NCI-H1417 treated with DMSO at 0.1 percent for 48 hours (cell line): ENCODE data around the gene KATNB1.
"Not testable (repeated sequence)": the region's sequence is repeated elsewhere in the genome, so short reads cannot be mapped to it uniquely, and the experiment has no call there.

Source experiments
- DNase-seq: peaks from one replicate; lab custom pipeline; 2025; lab: John Stamatoyannopoulos, UW

The KATNB1 gene

DNA sequence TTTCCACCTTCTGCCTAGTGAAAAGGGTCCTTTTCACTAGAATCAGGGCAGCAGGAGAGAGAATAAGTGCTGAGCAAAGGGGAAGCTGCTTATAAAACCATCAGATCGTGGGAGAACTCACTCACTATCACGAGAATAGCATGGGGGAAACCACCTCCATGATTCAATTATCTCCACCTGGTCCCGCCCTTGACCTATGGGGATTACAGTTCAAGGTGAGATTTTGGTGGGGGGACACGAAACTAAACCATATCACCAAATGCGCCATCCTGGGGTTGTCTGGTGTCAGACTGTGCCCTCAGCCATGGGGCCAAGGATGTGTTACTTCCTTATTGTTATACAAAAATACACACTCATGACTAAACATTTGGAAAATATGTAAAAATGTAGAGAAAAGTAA is 10.4 kb upstream of the KATNB1 start:
- no peak for DNase-seq

DNA sequence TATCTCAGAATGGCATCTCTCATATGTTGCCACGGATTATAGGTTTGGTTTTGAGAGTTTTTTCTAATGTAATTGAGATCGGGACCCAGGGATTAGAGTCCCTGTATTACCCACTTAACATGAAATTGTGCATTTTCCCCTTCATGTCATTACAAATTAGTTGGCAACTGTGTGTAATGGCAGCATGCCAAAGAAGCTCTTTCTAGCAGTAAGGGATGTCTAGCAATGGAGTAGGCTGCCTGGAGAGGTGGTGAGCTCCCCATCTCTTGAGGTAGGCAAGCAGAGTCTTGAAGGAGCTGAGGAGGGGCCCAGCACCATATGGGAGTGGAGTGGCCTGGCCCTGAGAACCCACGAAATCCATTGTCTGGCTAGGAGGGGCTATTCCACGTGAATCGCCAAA is 10.0 kb upstream of the KATNB1 start:
- no peak for DNase-seq

DNA sequence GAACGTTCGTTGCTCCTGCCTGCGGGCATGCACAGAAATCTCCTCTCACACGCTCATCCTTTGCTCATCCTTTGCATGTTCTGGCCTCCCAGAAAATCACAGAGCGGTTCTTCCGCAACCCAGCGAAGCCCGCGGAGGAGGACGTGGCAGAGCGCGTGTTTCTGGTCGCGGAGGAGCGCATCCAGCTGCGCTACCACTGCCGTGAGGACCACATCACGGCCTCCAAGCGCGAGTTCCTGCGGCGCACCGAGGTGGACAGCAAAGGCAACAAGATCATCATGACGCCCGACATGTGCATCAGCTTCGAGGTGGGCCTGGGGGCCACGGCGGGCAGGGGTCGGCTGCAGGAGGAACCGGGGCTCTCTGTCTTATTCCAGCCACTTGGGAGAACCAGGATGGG is 9.6 kb upstream of the KATNB1 start:
- DNase-seq, result no peak

DNA sequence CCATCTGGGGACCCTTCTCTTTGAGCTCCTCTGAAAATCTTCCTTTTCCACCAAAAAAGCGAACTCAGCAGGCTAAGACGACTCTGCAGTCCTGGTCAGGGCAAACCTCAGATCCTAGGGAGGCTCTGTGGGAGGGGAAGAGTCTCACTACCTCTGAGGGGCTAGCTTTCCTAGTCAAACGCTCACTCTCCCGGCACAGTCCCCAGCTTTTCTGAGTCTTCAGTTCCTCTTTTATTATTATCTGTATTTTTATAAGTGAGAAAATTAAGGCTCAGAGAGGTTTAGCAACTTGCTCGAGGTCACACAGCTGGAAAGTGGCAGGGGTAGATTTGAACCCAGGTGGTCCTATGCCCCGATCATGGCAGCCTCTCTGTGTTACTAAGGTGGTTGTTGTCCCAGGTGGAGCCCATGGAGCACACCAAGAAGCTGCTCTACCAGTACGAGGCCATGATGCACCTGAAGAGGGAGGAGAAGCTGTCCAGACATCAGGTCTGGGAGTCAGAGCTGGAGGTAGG is 9.1 kb upstream of the KATNB1 start:
- no peak for DNase-seq

DNA sequence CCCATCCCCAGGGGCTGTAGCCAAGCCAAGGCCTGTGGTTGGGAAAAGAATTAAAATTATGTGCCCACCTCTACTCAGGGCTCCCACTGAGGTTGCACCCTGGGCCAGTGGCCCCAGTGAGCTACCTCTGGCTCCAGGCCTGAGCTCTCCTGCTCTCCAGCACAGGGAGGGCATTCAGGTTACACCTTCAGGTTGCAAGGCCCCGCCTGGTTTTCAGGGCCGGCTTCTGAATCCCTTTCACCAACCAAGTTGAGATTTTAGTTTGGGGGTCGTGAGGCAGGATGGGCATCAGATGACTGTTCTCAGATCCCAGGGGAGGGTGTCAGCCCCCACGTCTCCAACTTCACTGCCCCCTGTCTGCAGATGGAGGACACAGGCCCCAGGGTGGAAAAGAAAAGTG is 8.0 kb upstream of the KATNB1 start:
- no peak for DNase-seq

DNA sequence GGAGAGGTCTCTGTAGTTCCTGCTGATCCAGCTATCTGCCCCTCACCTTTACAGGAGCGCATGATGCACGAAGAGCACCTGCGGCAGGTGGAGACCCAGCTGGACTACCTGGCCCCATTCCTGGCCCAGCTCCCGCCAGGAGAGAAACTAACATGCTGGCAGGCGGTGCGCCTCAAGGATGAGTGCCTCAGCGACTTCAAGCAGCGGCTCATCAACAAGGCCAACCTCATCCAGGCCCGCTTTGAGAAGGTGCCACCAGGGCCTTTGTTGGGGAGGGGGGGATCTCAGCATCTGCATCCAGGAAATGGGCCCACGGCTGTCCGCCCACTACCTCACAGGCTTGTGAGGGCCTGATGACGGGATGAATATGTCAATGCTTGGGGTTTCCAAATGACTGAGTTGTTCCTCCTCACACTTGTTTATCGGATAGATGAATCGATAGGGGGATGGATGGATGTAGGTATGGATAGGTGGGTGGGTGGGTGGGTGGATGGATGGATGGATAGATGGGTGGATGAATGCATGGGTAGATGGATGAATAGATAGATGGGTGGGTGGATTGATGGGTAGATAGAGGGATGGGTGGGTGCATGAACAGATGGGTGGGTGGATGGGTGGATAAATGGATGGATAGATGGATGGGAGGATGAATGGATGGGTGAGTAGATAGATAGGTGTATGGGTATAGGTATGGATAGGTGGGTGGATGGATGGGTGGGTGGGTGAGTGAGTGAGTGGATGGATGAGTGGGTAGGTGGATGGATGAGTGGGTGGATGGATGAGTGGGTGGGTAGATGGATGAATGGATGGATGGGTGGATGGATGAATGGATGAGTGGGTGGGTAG is 7.0 kb upstream of the KATNB1 start:
- DNase-seq, result no peak

DNA sequence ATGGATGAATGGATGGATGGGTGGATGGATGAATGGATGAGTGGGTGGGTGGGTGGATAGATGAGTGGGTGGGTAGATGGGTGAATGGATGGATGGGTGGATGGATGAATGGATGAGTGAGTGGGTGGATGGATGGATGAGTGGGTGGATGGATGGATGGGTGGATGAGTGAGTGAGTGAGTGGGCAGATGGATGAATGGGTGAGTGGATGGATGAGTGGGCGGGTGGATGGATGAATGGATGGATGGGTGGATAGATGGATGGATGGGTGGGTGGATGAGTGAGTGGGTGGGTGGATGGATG is 6.4 kb upstream of the KATNB1 start:
- DNase-seq, result no peak

DNA sequence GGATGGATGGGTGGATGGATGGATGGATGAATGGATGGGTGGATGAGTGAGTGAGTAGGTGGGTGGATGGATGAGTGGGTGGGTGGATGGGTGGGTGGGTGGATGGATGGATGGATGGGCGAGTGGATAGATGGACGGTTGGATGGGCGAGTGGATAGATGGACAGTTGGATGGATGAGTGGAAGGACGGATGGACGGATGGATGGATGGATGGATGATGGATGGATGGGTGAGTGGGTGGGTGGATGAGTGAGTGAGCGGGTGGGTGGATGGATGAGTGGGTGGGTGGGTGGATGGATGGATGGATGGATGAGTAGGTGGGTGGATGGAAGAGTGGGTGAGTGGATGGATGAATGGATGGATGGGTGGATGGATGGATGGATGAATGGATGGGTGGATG is 5.7 kb upstream of the KATNB1 start:
- DNase-seq, result not testable (repeated sequence)

DNA sequence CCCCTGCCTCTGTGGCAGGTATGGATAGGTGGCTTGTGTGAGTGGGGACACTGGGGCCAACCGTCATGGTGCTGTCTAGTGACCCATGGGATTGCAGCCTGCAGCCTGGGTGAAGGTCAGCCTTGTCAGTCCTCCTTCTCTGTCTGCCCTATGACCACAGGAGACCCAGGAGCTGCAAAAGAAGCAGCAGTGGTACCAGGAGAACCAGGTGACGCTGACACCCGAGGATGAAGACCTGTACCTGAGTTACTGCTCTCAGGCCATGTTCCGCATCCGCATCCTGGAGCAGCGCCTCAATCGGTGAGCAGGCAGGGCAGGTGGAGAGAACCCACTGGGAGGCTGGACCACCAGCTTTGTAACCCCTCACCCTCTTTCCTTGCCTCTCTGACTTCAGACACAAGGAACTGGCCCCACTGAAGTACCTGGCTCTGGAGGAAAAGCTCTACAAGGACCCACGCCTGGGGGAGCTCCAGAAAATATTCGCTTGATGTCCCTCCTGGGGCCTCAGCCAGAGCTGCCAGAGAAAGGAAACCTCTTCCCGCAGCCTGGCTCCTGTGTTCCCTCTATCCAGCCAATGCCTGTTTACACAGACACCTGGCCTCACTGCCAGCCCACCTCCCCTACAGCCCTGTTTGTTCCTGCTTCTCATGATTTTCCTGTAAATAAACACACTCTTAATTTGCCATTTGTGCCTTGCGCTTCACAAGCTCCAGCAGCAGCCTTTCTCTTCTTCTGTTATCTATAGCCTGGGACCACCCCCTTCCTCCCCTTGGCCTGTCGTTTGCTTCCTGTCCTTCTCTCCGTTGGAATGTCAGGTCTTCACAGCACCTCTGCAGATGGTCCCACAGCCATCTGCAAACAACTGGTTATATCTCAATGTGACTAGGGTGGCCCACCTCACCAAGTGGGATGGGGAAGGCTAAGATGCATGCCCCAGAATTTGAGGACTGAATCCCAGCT is 4.5 kb upstream of the KATNB1 start:
- DNase-seq, result no peak

DNA sequence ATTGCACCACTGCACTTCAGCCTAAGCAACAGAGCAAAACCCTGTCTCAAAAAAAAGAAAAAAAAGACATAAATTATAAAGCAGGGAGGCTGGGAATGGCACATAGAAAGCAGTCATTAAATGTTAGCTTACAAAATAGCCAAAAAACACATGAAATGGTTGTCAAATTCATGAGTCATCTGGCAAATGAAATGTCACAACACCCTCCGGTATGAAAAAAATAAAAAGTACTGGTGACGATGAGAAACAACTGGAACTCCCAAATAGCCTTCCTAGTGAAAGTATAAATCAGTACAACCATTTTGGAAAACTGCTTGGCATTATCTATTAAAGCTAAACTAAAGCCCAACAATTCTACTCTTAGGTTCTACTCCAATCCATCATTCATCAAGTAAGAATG is 3.5 kb upstream of the KATNB1 start:
- DNase-seq, result no peak

DNA sequence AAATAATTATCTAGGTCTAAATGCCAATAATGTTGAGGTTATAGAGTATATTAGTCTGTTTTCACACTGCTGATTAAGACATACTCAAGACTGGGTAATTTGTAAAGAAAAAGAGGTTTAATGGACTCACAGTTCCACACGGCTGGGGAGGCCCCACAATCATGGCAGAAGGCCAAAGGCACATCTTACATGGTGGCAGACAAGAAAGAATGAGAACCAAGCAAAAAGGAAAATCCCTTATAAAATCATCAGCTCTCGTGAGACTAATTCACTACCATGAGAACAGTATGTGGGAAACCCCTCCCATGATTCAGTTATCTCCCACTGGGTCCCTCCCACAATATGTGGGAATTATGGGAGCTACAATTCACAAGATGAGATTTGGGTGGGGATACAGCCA is 2.9 kb upstream of the KATNB1 start:
- no peak for DNase-seq

DNA sequence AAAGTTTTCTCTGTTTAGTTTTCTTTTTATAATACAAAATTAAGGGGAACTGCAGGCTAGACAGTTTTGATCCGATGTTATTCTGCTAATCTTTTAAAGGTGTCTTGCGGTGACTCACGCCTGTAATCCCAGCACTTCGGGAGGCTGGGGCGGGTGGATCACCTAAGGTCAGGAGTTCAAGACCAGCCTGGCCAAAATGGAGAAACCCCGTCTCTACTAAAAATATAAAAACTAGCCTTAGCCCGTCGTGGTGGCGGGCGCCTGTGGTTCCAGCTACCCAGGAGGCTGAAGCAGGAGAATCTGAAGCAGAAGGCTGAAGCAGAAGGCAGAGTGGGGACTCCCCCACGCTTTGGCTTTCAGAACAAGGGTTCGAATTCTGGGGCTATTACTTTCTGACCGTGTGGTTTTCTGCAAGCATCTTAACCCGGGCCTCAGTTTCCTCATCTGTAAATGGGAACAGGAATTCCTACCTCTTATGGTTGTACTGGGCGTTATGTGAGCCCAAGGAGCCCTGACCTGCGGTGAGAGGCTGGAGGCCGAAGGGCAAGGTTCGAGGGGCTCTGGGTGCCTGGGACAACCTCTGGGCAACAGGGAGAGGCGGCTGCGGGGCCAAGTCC is 1.2 kb upstream of the KATNB1 start:
- no peak for DNase-seq

DNA sequence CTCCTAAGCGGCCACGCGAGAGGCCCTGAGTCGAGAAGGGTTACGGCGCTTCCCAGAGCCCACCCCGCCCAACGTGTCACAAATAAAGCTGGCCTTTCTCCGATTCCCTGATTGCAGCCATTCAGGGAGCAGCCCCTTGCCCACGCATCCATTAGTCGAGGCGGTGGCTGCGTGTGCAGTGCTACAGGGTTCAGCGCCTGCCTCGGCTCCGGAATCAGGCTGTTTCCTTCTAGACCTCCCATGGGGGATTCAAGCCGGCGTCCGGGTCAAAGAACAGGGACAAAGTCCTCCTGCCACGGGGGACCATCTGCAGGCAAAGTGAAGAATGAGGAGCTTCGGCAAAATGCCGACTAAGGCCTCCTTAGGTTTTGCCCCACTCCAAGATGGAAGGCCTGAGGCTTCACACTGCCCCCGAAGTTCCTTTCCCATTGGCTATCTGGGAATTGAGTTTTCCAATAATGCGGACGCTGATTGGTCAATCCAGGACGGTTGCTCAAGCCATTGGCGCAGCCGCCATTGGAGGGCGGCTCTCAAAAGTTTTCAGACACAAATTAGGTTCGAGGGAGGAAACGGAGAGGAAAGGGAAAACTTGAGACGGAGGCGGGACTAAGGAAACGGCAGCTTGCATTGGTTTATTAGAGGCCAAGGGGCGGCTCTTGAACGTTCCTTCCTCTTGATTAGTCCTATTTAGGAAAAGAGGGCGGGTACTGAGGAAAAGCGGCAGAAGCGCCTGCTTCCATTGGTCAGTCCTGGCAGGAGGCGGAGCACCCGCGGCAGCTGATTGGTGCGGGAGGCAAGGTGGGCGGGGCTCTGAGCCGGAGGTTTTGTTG is 430 bp upstream of the KATNB1 start:
- peak; percentile 99 for DNase-seq

DNA sequence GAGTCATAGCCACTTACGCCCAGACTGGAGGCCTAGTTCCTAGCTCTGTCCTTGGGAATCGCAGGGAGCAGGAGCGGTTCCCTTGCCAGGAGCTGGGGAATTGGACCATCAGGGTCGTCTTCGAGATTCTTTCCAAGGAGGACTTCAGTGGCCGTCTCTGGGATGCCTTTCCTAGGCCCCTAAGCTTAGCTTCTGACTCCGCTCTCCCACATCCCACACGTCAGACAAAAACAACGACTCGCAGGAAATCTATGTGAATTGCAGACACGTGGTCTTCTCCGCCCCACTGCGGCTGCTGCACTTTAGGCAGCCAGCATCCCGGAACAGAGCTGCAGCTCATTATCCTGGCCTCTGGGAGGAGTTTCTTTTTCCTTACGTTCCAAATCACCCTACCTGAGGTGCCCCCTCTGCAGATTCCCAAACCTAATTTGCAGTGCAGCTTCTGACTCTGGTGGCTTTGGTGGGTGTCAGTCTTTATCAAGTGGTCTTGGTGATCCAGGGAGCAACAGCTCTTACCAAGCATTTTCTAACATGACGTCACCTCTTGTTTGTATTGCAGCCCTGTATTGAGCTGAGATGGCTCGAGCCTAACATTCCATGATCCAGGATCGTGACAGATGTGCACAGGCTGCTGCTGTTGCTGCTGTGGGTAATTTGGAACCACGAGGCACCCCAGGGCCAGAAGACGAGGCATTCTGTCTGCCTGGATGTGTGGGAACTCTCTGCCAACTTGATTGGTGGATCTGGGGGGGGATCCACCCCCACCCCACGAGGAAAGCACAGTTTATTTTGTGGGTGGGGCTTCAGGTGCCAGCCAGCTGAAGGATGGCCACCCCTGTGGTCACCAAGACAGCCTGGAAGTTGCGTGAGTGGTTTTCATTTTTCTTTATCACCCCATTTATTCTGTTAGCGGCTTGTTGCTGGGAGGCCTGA is 1.1 kb downstream of the KATNB1 start:
- no peak for DNase-seq

DNA sequence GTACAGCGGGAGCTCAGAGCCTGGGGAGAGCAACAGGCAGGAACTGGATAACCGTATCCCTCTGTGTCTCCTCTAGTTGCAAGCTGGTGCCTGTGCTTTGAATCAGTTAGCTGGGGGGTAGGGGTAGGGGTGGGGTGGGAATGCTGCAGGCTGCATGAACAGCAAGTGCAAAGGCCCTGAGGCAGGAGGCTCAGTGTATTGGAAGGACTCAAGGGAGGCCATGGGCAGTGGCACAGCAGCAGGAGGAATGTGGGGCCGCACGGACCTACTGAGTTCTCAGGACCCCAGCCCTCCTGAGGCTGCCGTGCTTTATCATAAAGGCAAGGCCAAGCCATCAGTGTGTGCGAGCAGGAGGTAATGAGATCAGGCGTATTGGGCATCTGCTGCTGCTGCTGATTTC is 3.3 kb downstream of the KATNB1 start:
- DNase-seq, result no peak

DNA sequence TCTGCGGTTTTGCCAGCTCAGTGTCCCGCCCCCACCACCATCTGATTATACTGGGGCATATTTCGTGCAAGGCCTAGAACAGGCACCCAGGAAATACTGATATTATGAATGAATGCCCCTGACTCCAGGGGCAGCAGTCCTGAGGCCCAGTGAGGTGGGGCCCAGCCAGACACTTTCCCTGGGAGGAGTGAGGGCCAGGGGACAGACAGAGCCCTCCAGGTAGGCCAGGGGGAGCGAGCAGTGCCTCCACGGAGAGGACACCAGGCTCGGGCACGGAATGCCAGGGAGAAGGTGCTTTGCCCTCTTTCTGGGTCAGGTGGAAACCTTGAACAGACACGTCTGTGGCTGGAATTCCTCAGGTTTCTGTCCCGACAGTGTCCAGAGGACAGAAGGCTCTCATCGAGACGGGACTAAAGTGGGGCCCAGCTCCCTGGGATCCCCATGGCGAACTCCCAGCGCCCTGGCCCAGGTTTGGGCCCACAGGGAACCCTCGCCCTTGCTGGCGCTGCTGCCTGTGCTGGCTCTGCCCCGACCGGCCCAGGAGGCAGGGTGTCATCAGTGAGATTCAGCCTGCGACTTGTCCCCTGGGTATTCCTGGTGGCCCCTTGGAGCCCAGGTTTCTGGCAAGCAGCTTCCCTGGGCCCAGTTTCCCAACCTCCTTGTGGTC is 4.3 kb downstream of the KATNB1 start:
- no peak for DNase-seq

DNA sequence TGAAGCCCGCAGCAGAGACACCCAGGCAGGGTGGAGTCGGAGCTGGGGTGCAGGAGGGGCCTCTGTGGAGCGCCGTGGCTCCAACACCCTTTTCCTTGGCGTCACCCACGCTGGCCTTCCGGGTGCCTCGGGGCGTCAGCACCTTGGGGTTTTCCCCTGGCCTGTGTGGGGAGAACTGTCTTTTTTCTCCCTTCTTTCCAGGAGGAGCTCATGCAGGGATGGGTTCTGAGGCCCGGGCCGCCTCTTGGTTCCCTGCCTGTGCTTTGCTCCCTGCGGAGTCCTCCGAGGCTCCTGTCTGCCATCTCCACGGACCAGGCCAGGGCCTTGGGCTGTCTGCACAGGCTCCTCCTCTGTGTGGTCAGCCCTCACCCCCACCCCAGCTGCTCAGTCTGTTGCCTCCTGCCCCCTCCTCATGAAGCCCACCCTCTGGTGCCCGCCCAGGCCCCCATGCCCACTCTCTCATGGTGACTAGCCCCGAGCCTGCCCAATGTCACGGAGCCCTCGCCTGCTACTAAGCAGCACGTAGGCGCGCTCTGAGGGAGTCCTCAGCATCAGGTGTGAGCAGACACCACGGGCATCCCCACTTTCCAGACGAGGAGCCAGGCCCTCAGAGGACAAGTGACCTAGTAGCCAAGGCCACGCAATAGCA is 5.0 kb downstream of the KATNB1 start:
- no peak for DNase-seq

DNA sequence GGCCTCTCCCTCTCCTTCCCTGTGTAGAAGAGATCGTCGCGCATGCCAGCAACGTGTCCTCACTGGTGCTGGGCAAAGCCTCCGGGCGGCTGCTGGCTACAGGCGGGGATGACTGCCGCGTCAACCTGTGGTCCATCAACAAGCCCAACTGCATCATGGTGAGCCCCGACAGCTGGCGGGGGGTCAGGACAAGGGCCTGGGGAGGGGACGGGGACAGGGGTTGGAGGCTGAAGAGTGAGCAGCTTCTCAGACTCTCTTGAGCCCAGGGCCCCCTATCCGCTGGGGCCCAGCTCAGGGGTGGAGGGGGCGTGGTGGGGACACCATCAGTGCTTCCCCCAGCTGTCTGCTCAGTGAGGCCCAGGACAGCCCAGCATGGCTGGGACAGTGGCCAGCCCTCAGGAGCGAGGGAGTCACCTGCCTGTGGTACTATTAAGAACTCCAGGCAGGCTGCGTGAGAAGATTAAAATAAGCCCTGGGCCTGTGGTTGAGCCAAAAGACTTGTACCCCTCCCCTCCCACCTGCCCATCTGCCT is 6.2 kb downstream of the KATNB1 start:
- DNase-seq, result no peak

DNA sequence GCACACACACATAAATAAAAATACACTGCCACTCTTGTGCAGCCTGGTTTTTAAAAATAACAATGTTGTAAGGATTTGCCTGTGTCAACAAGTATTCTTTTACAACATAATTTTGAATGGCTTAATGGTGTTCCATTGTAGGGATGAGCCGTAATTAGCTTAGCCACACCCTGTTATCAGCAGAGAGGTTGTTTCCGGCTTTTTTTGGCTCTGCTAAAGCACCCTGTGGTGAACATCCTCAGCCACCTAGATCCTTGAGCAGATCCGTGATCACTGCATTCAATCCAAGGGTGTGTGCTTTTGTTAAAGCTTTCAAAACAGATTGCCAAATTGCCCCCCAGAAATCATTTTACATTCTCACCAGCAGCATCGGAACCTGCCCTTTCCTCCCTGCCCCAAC is 7.0 kb downstream of the KATNB1 start:
- no peak for DNase-seq
